ENCODE data around the gene TRIM37. TPM values are rescaled to one million over a fixed set of nuclear protein-coding genes. Genes with fewer than 3 reads are reported as not detected.

The TRIM37 gene
- total RNA-seq = 10 to 100 TPM; 17.2 to 26.2 (median 19.2) TPM
- 10 to 100 TPM in 1 of 2 donors, 1 to 10 TPM in 1; 5.8 to 19.1 TPM for polyA plus RNA-seq
- long read RNA-seq, donor 1, full-length matches to known transcripts = 27 of 38 reads
- long read RNA-seq, donor 1, partial matches to known transcripts = 3 of 38 reads
- long read RNA-seq, donor 1, other reads (novel, unspliced or antisense) = 8 of 38 reads
- long read RNA-seq, donor 2, full-length matches to known transcripts = 44 of 89 reads
- long read RNA-seq, donor 2, partial matches to known transcripts = 25 of 89 reads
- long read RNA-seq, donor 2, other reads (novel, unspliced or antisense) = 20 of 89 reads
- long read RNA-seq, donor 3, full-length matches to known transcripts = 31 of 42 reads
- long read RNA-seq, donor 3, partial matches to known transcripts = 2 of 42 reads
- long read RNA-seq, donor 3, other reads (novel, unspliced or antisense) = 9 of 42 reads

GRCh38 chr17:59106463-59107305, at the start of gene TRIM37:
TRIM37 (minus strand) TSS chr17:59106880; CDS start chr17:59106461, 419 bp downstream.
- Histone ChIP-seq H3K4me1 (peaks cover 0 to 34% (median 19%) of the 10 kb centered on the region in 12 donors), H3K27ac (peak within 1 kb of the TSS; percentile 64 to 96 (median 92)), H3K9me3 (no peaks in the 10 kb centered on the region), H3K36me3 (peaks cover 0 to 28% (median 19%) of the 10 kb centered on the region in 9 donors), H3K27me3 (no peaks in the 10 kb centered on the region), H3K4me3 (peak within 1 kb of the TSS; percentile 78 to 100 (median 89))
- DNase-seq = peak; percentile 96 to 100 (median 98)
- TF ChIP-seq CTCF (IDR thresholded peaks at IDR 0.05) (peak in 2 of 12 donors; percentile 17 to 42), POLR2A (IDR thresholded peaks at IDR 0.05) (peak in 1 of 2 donors; percentile 81)
- ATAC-seq = peak; percentile 98 to 100 (median 99)
- intact Hi-C loops (cut with DNase I) = loop anchor here in 7 of 10 donors (1.0 to 10.0 kb wide), 6 partner anchors 46 to 592 kb away; partner anchors contain the start of genes PRR11 (in 5 of the 7), SKA2 (in 5 of the 7) and MTMR4 (in 1 of the 7)
- 0 to 1% (median 0%) methylated on average over 43 to 89 of the region's 89 CpGs for WGBS, 4 donors

- Histone ChIP-seq H3K27me3 (no peaks in the 10 kb centered on the region), H3K36me3 (no peaks in the 10 kb centered on the region), H3K4me1 (peaks cover 0 to 37% (median 15%) of the 10 kb centered on the region in 12 donors), H3K9me3 (no peaks in the 10 kb centered on the region), H3K4me3 (peak within 1 kb of the TSS; percentile 52 to 91 (median 74)), H3K27ac (peak within 1 kb of the TSS; percentile 35 to 89 (median 84))
- WGBS, 4 donors = 1% methylated on average over 25 of the region's 25 CpGs
- intact Hi-C loops (cut with DNase I) = loop anchor here in 6 of 10 donors (1.0 to 10.0 kb wide), 4 partner anchors 49 to 638 kb away; partner anchors contain the start of gene TRIM37 (in 5 of the 6)
- TF ChIP-seq CTCF (IDR thresholded peaks at IDR 0.05) (no peak), POLR2A (IDR thresholded peaks at IDR 0.05) (peak in 1 of 2 donors; percentile 7)
- peak; percentile 92 to 97 (median 95) for DNase-seq
- ATAC-seq = peak; percentile 94 to 97 (median 96)
Observed at GRCh38 chr17:59155439-59156177, 48.9 kb upstream of the TRIM37 start, which contains the start of gene PRR11. PRR11 (plus strand) TSS chr17:59155746; CDS start chr17:59169753, 14,007 bp downstream.

- no peak for TF ChIP-seq POLR2A (IDR thresholded peaks at IDR 0.05)
- ATAC-seq = peak; percentile 97 to 98 (median 98)
- 0 to 1% (median 0%) methylated on average over 37 to 39 of the region's 39 CpGs for WGBS, 4 donors
- peaks cover 0 to 37% (median 15%) of the 10 kb centered on the region in 12 donors for H3K4me1 ChIP-seq
- H3K4me3 ChIP-seq = peak within 1 kb of the TSS; percentile 52 to 91 (median 74)
- DNase-seq = peak; percentile 96 to 98 (median 97)
- intact Hi-C loops (cut with DNase I) = loop anchor here in 7 of 10 donors (1.0 to 10.0 kb wide), 6 partner anchors 48 to 638 kb away; partner anchors contain the start of gene TRIM37 (in 6 of the 7)
- H3K9me3 ChIP-seq = no peaks in the 10 kb centered on the region
- H3K36me3 ChIP-seq = no peaks in the 10 kb centered on the region
- peak within 1 kb of the TSS; percentile 35 to 89 (median 84) for H3K27ac ChIP-seq
- no peaks in the 10 kb centered on the region for H3K27me3 ChIP-seq
Observed at GRCh38 chr17:59154721-59155438, 48.2 kb upstream of the TRIM37 start, which contains the start of gene SKA2. SKA2 (minus strand) TSS chr17:59155186; CDS start chr17:59155163, 23 bp downstream.
